SHP77 (cell line): ENCODE results near the gene JAM2.
A peak's percentile ranks its signal among the peaks of the same experiment; 100 is the strongest.
"Not testable (repeated sequence)": the region's sequence is repeated elsewhere in the genome, so short reads cannot be mapped to it uniquely, and the experiment has no call there.

ENCODE experiments used
- DNase-seq, 2 experiments: peaks; one replicate each; lab custom pipeline; 2025; lab: John Stamatoyannopoulos, UW

The JAM2 gene

GRCh38 chr21:25646474-25646873 lies 7.4 kb downstream of the JAM2 start:
- DNase-seq: no peak

- no peak for DNase-seq
Measured at GRCh38 chr21:25647647-25648046, 8.6 kb downstream of the JAM2 start.

GRCh38 chr21:25649146-25649545 lies 10.1 kb downstream of the JAM2 start:
- DNase-seq: no peak

- DNase-seq: no peak
Measured at GRCh38 chr21:25656412-25656811, 17.4 kb downstream of the JAM2 start.

GRCh38 chr21:25657140-25657539 lies 18.1 kb downstream of the JAM2 start:
- DNase-seq: no peak

GRCh38 chr21:25658427-25659035 lies 19.5 kb downstream of the JAM2 start:
- no peak for DNase-seq

GRCh38 chr21:25660233-25660632 lies 21.2 kb downstream of the JAM2 start:
- DNase-seq: no peak

GRCh38 chr21:25664491-25664931 lies 25.5 kb downstream of the JAM2 start:
- no peak for DNase-seq

GRCh38 chr21:25670726-25671125 lies 31.7 kb downstream of the JAM2 start:
- no peak for DNase-seq

- DNase-seq: no peak
Measured at GRCh38 chr21:25676451-25676850, 37.4 kb downstream of the JAM2 start.

- DNase-seq: no peak
Measured at GRCh38 chr21:25682382-25682781, 43.3 kb downstream of the JAM2 start.

GRCh38 chr21:25687787-25688186 lies 48.7 kb downstream of the JAM2 start:
- no peak for DNase-seq

- DNase-seq: no peak
Measured at GRCh38 chr21:25688275-25689155, 49.5 kb downstream of the JAM2 start.

- no peak for DNase-seq
Measured at GRCh38 chr21:25689226-25689625, 50.2 kb downstream of the JAM2 start.

GRCh38 chr21:25691976-25692375 lies 52.9 kb downstream of the JAM2 start:
- DNase-seq: no peak

- DNase-seq: not testable (repeated sequence)
Measured at GRCh38 chr21:25695461-25695860, 56.4 kb downstream of the JAM2 start.

GRCh38 chr21:25700741-25701140 lies 61.7 kb downstream of the JAM2 start:
- DNase-seq: no peak

- DNase-seq: no peak
Measured at GRCh38 chr21:25701529-25701928, 62.5 kb downstream of the JAM2 start.

GRCh38 chr21:25708467-25709065 lies 69.5 kb downstream of the JAM2 start:
- peak in 1 of 2 experiments; percentile 30 for DNase-seq

- DNase-seq: no peak
Measured at GRCh38 chr21:25709684-25710265, 70.7 kb downstream of the JAM2 start.

GRCh38 chr21:25710550-25710949 lies 71.5 kb downstream of the JAM2 start:
- DNase-seq: no peak

- DNase-seq: not testable (repeated sequence)
Measured at GRCh38 chr21:25714066-25714465, 75.0 kb downstream of the JAM2 start.
